Measurements from ENCODE around the gene SHH. TPM values are rescaled to one million over a fixed set of nuclear protein-coding genes. Genes with fewer than 3 reads are reported as not detected.

The SHH gene
- total and polyA plus RNA-seq, 7 experiments from 2014 or later, result not detected

DNA sequence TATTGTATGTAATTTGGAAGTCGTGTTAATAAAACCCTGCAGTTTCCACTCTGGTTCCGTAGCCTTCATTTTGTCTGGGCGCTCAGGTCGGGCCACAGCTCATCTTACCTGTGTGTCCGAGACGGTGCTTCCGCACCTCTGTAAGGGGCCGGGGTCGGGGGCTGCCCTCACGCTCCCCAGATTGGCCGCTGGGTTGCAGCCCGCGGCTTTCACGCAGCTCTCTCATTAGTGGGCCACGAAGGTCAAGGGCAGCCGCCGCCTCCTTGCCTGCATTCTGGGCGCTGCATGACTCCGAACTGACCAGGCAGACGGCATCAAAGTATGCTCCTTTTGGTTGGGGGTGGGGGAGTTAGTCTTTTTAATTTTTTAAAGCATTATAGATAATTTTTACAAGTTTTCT lies 30.8 kb downstream of the SHH start:
- Histone ChIP-seq H3K27me3 (ENCODE audit: control insufficient read depth in 2 of 2, insufficient read depth in 2 of 2, low read length in 2 of 2) (no peaks in the 10 kb centered on the region), H3K4me1 (ENCODE audit: control insufficient read depth in 2 of 2, insufficient read depth in 2 of 2, low read length in 2 of 2) (no peaks in the 10 kb centered on the region), H3K27ac (ENCODE audit: low read depth, low read length) (no peak overlapping the region), H3K9me3 (ENCODE audit: control insufficient read depth in 2 of 3, low read length in 3 of 3) (no peaks in the 10 kb centered on the region), H3K36me3 (ENCODE audit: control insufficient read depth in 2 of 3, insufficient read depth in 3 of 3, low read length in 3 of 3) (peaks cover 4 to 61% (median 9%) of the 10 kb centered on the region in 3 experiments), H3K4me3 (ENCODE audit: low read length) (no peak overlapping the region)
- Mint-ChIP-seq H3K27ac (no peak overlapping the region), H3K4me3 (no peak overlapping the region), H3K27me3 (peaks cover 4 to 12% (median 8%) of the 10 kb centered on the region in 5 donors), H3K36me3 (peaks cover 9 to 84% (median 48%) of the 10 kb centered on the region in 5 donors), H3K4me1 (peaks cover 0 to 13% (median 7%) of the 10 kb centered on the region in 7 donors), H3K9me3 (no peaks in the 10 kb centered on the region)
- POLR2A ChIA-PET, result no interaction called here
- CTCF ChIA-PET, result interaction anchor here (1.6 kb wide), 1 partner anchor 14 kb away, joined by 6 read pairs; no protein-coding TSS in a partner anchor
- ATAC-seq (no peak), DNase-seq (no peak)
- intact Hi-C loops (cut with micrococcal nuclease), result no loop called here

DNA sequence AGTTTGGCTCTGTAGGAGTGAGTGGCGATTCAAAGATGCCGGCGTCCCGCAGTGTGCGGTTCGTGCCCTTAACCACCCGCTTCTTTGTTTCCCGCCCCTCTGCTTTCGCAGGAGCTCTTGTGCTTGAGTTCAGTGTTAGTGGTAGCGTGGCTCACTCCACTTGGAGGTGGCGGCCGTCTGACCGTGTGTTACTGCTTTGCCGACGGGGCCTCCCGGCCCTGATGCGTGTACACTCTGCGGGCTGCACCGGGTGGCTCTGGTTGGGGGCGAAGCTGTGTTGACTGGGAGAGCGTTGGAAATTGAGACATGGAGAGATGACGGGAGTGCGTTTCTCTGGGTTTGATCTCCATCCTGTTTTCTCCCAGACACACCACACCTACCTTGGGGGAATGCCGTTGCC lies 31.4 kb downstream of the SHH start:
- H3K9me3 Mint-ChIP-seq, result no peaks in the 10 kb centered on the region
- H3K36me3 Mint-ChIP-seq, result peaks cover 9 to 85% (median 45%) of the 10 kb centered on the region in 5 donors
- H3K27ac ChIP-seq (ENCODE audit: low read depth, low read length), result no peak overlapping the region
- H3K27me3 ChIP-seq (ENCODE audit: control insufficient read depth in 2 of 2, insufficient read depth in 2 of 2, low read length in 2 of 2), result no peaks in the 10 kb centered on the region
- peaks cover 0 to 8% (median 3%) of the 10 kb centered on the region in 5 donors for H3K27me3 Mint-ChIP-seq
- H3K27ac Mint-ChIP-seq, result peak overlapping the region in 1 of 9 donors; percentile 54
- no peaks in the 10 kb centered on the region for H3K9me3 ChIP-seq (ENCODE audit: control insufficient read depth in 2 of 3, low read length in 3 of 3)
- H3K36me3 ChIP-seq (ENCODE audit: control insufficient read depth in 2 of 3, insufficient read depth in 3 of 3, low read length in 3 of 3), result peaks cover 9 to 67% (median 10%) of the 10 kb centered on the region in 3 experiments
- no peak overlapping the region for H3K4me3 ChIP-seq (ENCODE audit: low read length)
- ChIA-PET POLR2A (no interaction called here), CTCF (no interaction called here)
- DNase-seq (no peak), ATAC-seq (no peak)
- H3K4me1 Mint-ChIP-seq, result peaks cover 0 to 9% (median 2%) of the 10 kb centered on the region in 7 donors
- no peaks in the 10 kb centered on the region for H3K4me1 ChIP-seq (ENCODE audit: control insufficient read depth in 2 of 2, insufficient read depth in 2 of 2, low read length in 2 of 2)
- no peak overlapping the region for H3K4me3 Mint-ChIP-seq
- intact Hi-C loops (cut with micrococcal nuclease), result no loop called here

DNA sequence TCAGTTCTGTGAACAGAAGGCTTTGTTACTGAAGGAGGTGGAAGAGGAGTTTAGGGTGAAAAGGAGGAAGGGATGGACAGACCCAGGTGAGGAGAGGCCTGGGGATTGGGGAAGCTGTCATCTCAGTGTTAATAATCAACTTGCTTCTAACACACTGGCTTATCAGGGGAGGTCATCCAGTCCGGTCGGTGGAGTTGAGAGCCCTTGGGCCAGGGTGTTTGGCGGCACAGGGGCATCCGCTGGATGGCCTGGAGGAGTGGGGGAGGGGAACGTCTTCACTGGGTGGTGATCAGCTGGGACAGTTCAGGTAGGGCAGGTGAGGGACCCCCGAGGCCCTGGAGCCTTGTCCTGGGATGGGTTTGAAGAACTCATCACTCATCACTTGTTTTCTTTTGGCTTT lies 33.9 kb downstream of the SHH start:
- H3K4me3 ChIP-seq (ENCODE audit: low read length), result no peak overlapping the region
- no peak overlapping the region for H3K27ac ChIP-seq (ENCODE audit: low read depth, low read length)
- no peaks in the 10 kb centered on the region for H3K9me3 ChIP-seq (ENCODE audit: control insufficient read depth in 2 of 3, low read length in 3 of 3)
- ATAC-seq (no peak), DNase-seq (no peak)
- peaks cover 12 to 91% (median 23%) of the 10 kb centered on the region in 3 experiments for H3K36me3 ChIP-seq (ENCODE audit: control insufficient read depth in 2 of 3, insufficient read depth in 3 of 3, low read length in 3 of 3)
- H3K36me3 Mint-ChIP-seq, result peaks cover 8 to 89% (median 55%) of the 10 kb centered on the region in 5 donors
- no peaks in the 10 kb centered on the region for H3K4me1 ChIP-seq (ENCODE audit: control insufficient read depth in 2 of 2, insufficient read depth in 2 of 2, low read length in 2 of 2)
- H3K27me3 ChIP-seq (ENCODE audit: control insufficient read depth in 2 of 2, insufficient read depth in 2 of 2, low read length in 2 of 2), result no peaks in the 10 kb centered on the region
- no peaks in the 10 kb centered on the region for H3K9me3 Mint-ChIP-seq
- H3K4me1 Mint-ChIP-seq, result peaks cover 0 to 7% (median 0%) of the 10 kb centered on the region in 7 donors
- no peaks in the 10 kb centered on the region for H3K27me3 Mint-ChIP-seq
- intact Hi-C loops (cut with micrococcal nuclease), result no loop called here
- CTCF ChIA-PET, result no interaction called here
- POLR2A ChIA-PET, result no interaction called here
- no peak overlapping the region for H3K4me3 Mint-ChIP-seq
- no peak overlapping the region for H3K27ac Mint-ChIP-seq

DNA sequence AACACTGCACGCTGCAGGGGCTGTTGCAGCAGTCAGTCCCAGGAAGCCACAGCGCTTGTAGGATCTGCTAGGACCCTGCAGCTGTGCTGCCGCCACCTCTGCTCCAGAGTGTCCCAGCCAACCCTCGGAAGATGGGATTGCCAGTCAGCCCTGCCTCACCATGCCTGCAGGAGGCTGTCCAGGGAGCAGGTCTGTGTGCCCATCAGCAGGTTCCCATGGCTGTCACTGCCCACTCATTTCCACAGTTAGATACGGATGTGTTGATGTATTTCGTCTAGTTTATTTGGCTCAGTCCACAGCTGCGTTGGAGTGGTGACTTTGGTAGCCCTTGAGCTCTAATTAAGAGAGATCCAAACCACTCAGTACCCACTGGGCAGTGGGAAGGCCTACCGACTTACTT lies 35.7 kb downstream of the SHH start:
- ATAC-seq, result no peak
- Histone ChIP-seq H3K4me1 (ENCODE audit: control insufficient read depth in 2 of 2, insufficient read depth in 2 of 2, low read length in 2 of 2) (no peaks in the 10 kb centered on the region), H3K36me3 (ENCODE audit: control insufficient read depth in 2 of 3, insufficient read depth in 3 of 3, low read length in 3 of 3) (peaks cover 12 to 90% (median 23%) of the 10 kb centered on the region in 3 experiments), H3K27me3 (ENCODE audit: control insufficient read depth in 2 of 2, insufficient read depth in 2 of 2, low read length in 2 of 2) (no peaks in the 10 kb centered on the region), H3K9me3 (ENCODE audit: control insufficient read depth in 2 of 3, low read length in 3 of 3) (no peaks in the 10 kb centered on the region), H3K4me3 (ENCODE audit: low read length) (no peak overlapping the region), H3K27ac (ENCODE audit: low read depth, low read length) (no peak overlapping the region)
- no peak overlapping the region for H3K27ac Mint-ChIP-seq
- ChIA-PET POLR2A (no interaction called here), CTCF (interaction anchor here (0.6 to 1.3 kb wide), 2 partner anchors 10 to 178 kb away, joined by 3 read pairs; no protein-coding TSS in a partner anchor)
- H3K27me3 Mint-ChIP-seq, result no peaks in the 10 kb centered on the region
- H3K4me1 Mint-ChIP-seq, result peaks cover 0 to 7% (median 0%) of the 10 kb centered on the region in 7 donors
- intact Hi-C loops (cut with micrococcal nuclease), result no loop called here
- H3K4me3 Mint-ChIP-seq, result no peak overlapping the region
- no peak for DNase-seq
- H3K36me3 Mint-ChIP-seq, result peaks cover 8 to 80% (median 47%) of the 10 kb centered on the region in 5 donors
- no peaks in the 10 kb centered on the region for H3K9me3 Mint-ChIP-seq

DNA sequence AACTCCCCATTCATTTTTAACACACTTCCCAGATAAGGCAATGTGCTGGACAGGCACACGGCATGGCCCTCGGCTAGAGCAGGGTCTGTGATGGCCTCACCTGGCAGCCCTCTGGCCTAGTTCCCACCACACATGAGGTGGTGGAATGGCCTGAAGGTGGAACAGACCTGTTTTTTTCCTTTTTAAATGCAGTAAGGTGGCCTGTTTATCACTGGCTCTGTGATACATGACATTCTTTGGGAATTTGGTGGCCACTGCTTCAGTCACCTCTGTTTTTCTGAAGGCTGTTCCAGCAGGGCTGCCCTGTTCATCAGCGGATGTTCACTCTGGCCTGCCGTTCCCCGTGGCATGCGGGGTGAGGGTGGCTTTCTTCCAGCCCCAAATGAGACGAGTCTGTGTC lies 36.6 kb downstream of the SHH start:
- no peak for DNase-seq
- no peak overlapping the region for H3K4me3 ChIP-seq (ENCODE audit: low read length)
- no peaks in the 10 kb centered on the region for H3K4me1 ChIP-seq (ENCODE audit: control insufficient read depth in 2 of 2, insufficient read depth in 2 of 2, low read length in 2 of 2)
- peaks cover 12 to 88% (median 23%) of the 10 kb centered on the region in 3 experiments for H3K36me3 ChIP-seq (ENCODE audit: control insufficient read depth in 2 of 3, insufficient read depth in 3 of 3, low read length in 3 of 3)
- intact Hi-C loops (cut with micrococcal nuclease), result no loop called here
- Mint-ChIP-seq H3K27ac (no peak overlapping the region), H3K4me1 (peaks cover 0 to 6% (median 0%) of the 10 kb centered on the region in 7 donors), H3K9me3 (no peaks in the 10 kb centered on the region), H3K4me3 (no peak overlapping the region), H3K27me3 (no peaks in the 10 kb centered on the region), H3K36me3 (peaks cover 8 to 76% (median 42%) of the 10 kb centered on the region in 5 donors)
- ChIA-PET POLR2A (no interaction called here), CTCF (no interaction called here)
- no peaks in the 10 kb centered on the region for H3K9me3 ChIP-seq (ENCODE audit: control insufficient read depth in 2 of 3, low read length in 3 of 3)
- no peaks in the 10 kb centered on the region for H3K27me3 ChIP-seq (ENCODE audit: control insufficient read depth in 2 of 2, insufficient read depth in 2 of 2, low read length in 2 of 2)
- no peak for ATAC-seq
- no peak overlapping the region for H3K27ac ChIP-seq (ENCODE audit: low read depth, low read length)

DNA sequence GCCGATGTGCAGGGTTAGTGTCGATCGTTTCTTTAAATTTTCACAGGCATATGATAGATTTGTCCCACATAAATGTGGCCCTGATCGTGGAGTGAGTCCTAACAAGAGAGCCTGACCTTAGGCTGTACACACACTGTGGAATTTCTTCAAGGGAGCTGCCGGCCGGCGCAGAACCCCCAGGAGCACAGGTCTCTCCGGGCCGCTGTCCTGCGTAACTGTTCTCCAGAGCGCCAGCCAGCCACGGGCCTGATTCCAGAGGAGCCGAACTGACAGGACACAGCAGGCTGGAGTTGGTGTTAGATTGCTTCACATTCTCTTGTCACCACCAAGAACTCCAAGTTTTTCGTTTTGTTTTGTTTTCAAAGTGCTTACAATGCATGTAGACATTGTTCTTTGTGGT lies 37.3 kb downstream of the SHH start:
- H3K27me3 Mint-ChIP-seq, result no peaks in the 10 kb centered on the region
- CTCF ChIA-PET, result no interaction called here
- H3K27ac Mint-ChIP-seq, result no peak overlapping the region

DNA sequence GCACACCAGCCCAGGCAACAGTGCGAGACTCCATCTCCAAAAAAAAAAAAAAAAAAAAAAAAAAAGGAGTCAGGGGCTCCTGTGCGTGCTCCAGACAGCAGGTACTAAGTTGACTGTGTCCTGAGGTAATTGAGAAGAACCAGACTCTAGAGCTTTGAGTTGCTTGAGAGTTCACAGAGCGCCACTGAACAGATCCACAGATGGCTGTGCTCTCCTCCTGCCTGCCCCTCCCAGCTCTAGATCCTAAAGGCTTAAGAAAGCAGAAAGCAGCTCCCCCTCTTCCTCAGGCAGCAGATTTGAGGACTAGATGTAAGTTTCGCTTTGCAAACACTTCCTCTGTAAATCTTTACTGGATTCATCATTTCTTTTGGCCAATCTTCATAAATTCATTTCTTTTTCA lies 38.7 kb downstream of the SHH start:
- no peaks in the 10 kb centered on the region for H3K9me3 Mint-ChIP-seq

More for the DNA sequence above, 37.3 kb downstream of the SHH start:
- Histone ChIP-seq H3K36me3 (ENCODE audit: control insufficient read depth in 2 of 3, insufficient read depth in 3 of 3, low read length in 3 of 3) (peaks cover 7 to 88% (median 27%) of the 10 kb centered on the region in 3 experiments), H3K4me3 (ENCODE audit: low read length) (no peak overlapping the region), H3K4me1 (ENCODE audit: control insufficient read depth in 2 of 2, insufficient read depth in 2 of 2, low read length in 2 of 2) (no peaks in the 10 kb centered on the region), H3K27me3 (ENCODE audit: control insufficient read depth in 2 of 2, insufficient read depth in 2 of 2, low read length in 2 of 2) (no peaks in the 10 kb centered on the region), H3K27ac (ENCODE audit: low read depth, low read length) (no peak overlapping the region), H3K9me3 (ENCODE audit: control insufficient read depth in 2 of 3, low read length in 3 of 3) (no peaks in the 10 kb centered on the region)
- Mint-ChIP-seq H3K4me3 (no peak overlapping the region), H3K36me3 (peaks cover 7 to 78% (median 41%) of the 10 kb centered on the region in 5 donors), H3K4me1 (peaks cover 0 to 5% (median under 1%) of the 10 kb centered on the region in 7 donors), H3K9me3 (no peaks in the 10 kb centered on the region)
- intact Hi-C loops (cut with micrococcal nuclease), result no loop called here
- POLR2A ChIA-PET, result no interaction called here
- no peak for DNase-seq
- ATAC-seq, result no peak

More for the DNA sequence above, 38.7 kb downstream of the SHH start:
- H3K27me3 Mint-ChIP-seq, result no peaks in the 10 kb centered on the region
- CTCF ChIA-PET, result no interaction called here
- no peaks in the 10 kb centered on the region for H3K4me1 ChIP-seq (ENCODE audit: control insufficient read depth in 2 of 2, insufficient read depth in 2 of 2, low read length in 2 of 2)
- H3K4me3 ChIP-seq (ENCODE audit: low read length), result no peak overlapping the region
- H3K27ac ChIP-seq (ENCODE audit: low read depth, low read length), result no peak overlapping the region
- peaks cover 12 to 78% (median 49%) of the 10 kb centered on the region in 5 donors for H3K36me3 Mint-ChIP-seq
- H3K36me3 ChIP-seq (ENCODE audit: control insufficient read depth in 2 of 3, insufficient read depth in 3 of 3, low read length in 3 of 3), result peaks cover 17 to 92% (median 31%) of the 10 kb centered on the region in 3 experiments
- H3K4me3 Mint-ChIP-seq, result no peak overlapping the region
- no peaks in the 10 kb centered on the region for H3K9me3 ChIP-seq (ENCODE audit: control insufficient read depth in 2 of 3, low read length in 3 of 3)
- POLR2A ChIA-PET, result no interaction called here
- H3K4me1 Mint-ChIP-seq, result peaks cover 0 to 7% (median 3%) of the 10 kb centered on the region in 7 donors
- DNase-seq, result no peak
- peak overlapping the region in 2 of 9 donors; percentile 38 to 43 for H3K27ac Mint-ChIP-seq
- intact Hi-C loops (cut with micrococcal nuclease), result no loop called here
- no peak for ATAC-seq
- H3K27me3 ChIP-seq (ENCODE audit: control insufficient read depth in 2 of 2, insufficient read depth in 2 of 2, low read length in 2 of 2), result no peaks in the 10 kb centered on the region
